HUES48 (cell line): Measurements from ENCODE around the gene CHM.

Experiments used
- H3K27ac ChIP-seq: one replicate; pipeline ENCODE4 v1.7.0; 2013; ENCODE audit warnings: low read depth, low read length, inconsistent platforms
- H3K27me3 ChIP-seq: 2 replicates; pipeline ENCODE4 v1.6.1; 2013; ENCODE audit warnings: mild to moderate bottlenecking, low read length; ENCODE audit not compliant: control insufficient read depth, insufficient read depth
- H3K36me3 ChIP-seq: 2 replicates; pipeline ENCODE4 v1.6.1; 2013; ENCODE audit warnings: low read length; ENCODE audit not compliant: control insufficient read depth, insufficient read depth
- H3K4me1 ChIP-seq: 2 replicates; pipeline ENCODE4 v1.6.1; 2013; ENCODE audit warnings: mild to moderate bottlenecking, low read length; ENCODE audit not compliant: control insufficient read depth, insufficient read depth
- H3K4me3 ChIP-seq: 2 replicates; pipeline ENCODE4 v1.5.1; 2013; ENCODE audit warnings: mild to moderate bottlenecking, low read depth, low read length
- H3K9ac ChIP-seq: 2 replicates; pipeline ENCODE4 v1.6.1; 2013; ENCODE audit warnings: mild to moderate bottlenecking, low read depth, low read length, moderate library complexity
- H3K9me3 ChIP-seq: 2 replicates; pipeline ENCODE4 v1.6.1; 2013; ENCODE audit warnings: low read length; ENCODE audit not compliant: control insufficient read depth, insufficient read depth

The CHM gene, protein sequence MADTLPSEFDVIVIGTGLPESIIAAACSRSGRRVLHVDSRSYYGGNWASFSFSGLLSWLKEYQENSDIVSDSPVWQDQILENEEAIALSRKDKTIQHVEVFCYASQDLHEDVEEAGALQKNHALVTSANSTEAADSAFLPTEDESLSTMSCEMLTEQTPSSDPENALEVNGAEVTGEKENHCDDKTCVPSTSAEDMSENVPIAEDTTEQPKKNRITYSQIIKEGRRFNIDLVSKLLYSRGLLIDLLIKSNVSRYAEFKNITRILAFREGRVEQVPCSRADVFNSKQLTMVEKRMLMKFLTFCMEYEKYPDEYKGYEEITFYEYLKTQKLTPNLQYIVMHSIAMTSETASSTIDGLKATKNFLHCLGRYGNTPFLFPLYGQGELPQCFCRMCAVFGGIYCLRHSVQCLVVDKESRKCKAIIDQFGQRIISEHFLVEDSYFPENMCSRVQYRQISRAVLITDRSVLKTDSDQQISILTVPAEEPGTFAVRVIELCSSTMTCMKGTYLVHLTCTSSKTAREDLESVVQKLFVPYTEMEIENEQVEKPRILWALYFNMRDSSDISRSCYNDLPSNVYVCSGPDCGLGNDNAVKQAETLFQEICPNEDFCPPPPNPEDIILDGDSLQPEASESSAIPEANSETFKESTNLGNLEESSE

DNA sequence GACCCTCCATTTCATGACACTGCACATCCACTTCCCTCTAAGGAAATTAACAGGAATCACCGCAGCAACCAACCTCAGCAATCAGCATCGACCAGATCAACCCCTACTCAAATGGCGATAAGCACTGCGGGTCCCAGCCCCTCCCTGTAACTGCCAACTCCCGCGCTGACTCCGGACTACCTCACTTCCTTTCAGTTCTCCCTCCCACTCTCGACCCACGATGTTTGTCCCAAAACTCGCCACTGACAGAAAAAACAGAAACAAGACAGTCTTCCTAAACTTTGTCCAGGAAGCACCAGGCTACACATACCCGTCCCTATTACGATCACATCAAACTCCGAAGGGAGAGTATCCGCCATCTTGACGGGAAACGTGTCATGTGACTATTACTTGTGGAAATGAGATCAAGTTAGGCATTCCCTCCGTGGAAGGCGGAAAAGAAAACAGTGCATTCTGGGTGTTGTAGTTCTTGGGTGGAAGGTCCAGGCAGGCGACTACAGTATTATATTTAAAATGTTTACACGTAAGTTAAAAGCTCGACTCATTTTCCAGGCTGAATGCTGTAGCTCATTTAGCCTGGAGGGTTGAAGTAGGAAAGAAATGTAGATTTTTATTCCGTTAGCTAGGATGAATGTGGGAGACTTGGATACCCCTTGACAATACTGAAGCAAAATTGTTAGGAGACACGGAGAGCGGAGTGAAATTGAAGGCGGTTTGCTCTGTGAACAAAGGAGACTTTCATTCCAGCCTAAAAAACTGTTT, at the start of gene CHM:
Gene CHM (minus strand): TSS at position 385 of the 762 bp plus-strand sequence. CDS start 26 bp downstream, at position 359.
- Histone ChIP-seq H3K27ac (peak within 1 kb of the TSS; percentile 82), H3K27me3 (no peaks in the 10 kb centered on the region), H3K9me3 (0 out of 2 replicates have a peak, but pooled peaks cover 3% of the 10 kb centered on the region), H3K36me3 (peaks cover 5% of the 10 kb centered on the region), H3K4me1 (peaks cover 6% of the 10 kb centered on the region; the same call in 1 of the 2 replicates), H3K9ac (peak within 1 kb of the TSS; percentile 87), H3K4me3 (peak within 1 kb of the TSS; percentile 86)

DNA sequence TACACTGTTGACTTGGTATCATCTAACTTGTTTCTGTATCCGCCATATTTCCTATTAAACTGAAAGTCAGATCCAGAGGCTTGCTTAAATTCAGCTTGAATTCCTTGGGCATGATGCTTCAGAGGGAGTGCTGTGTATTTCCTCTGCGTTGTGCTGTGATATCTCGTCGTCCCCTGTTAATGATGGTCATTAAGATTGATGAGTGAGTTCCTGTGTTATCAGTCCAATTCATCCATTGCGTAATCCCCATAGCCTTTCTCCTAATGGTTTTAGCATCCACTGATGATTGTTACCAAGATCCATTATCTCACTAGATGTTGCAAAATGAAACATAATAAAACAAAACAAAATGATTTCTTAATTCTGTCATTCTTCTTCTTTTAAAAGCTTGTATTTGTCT, 31.3 kb upstream of the CHM start:
- H3K27me3 ChIP-seq = no peaks in the 10 kb centered on the region
- H3K4me3 ChIP-seq = no peak overlapping the region
- no peaks in the 10 kb centered on the region for H3K4me1 ChIP-seq
- H3K9ac ChIP-seq = no peak overlapping the region
- no peak overlapping the region for H3K27ac ChIP-seq
- peaks cover 22% of the 10 kb centered on the region for H3K9me3 ChIP-seq
- no peaks in the 10 kb centered on the region for H3K36me3 ChIP-seq

DNA sequence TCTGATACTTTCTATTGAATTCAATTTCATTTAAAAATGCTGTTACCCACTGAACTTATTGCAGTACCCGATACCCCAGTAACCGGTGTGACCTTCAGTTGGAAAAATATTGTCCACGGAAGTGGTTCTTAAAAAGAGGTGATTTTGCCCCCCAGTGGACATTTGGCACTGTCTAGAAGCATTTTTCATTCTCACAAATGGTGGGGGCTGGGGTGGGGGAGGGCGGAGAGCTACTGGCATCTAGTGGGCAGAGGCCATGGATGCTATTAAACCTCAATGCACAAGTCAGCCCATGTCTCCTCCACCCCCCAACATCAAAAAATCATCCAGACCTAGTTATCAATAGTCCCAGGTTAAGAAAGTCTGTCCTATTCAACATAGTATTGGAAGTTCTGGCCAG, 19.6 kb upstream of the CHM start:
- no peaks in the 10 kb centered on the region for H3K9me3 ChIP-seq
- no peak overlapping the region for H3K9ac ChIP-seq
- no peaks in the 10 kb centered on the region for H3K4me1 ChIP-seq
- no peaks in the 10 kb centered on the region for H3K27me3 ChIP-seq
- no peaks in the 10 kb centered on the region for H3K36me3 ChIP-seq
- no peak overlapping the region for H3K27ac ChIP-seq
- no peak overlapping the region for H3K4me3 ChIP-seq

DNA sequence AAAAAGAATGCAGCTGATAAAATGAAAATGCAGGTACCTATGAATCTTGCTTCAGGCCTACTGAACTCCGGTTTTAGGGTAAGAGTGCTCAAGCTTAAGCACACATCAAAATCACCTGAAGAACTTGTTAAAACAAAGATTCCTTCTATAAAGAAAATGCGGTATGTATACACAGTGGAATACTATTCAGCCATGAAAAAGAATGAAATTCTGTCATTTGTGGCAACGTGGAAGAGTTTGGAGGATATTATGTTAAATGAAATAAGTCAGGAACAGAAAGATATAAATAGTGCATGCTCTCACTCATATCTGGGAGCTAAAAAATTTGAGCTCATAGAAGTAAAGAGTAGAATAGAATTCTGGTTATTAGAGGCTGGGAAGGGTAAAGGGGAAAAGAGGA, 14.0 kb upstream of the CHM start:
- H3K4me1 ChIP-seq = no peaks in the 10 kb centered on the region
- no peaks in the 10 kb centered on the region for H3K27me3 ChIP-seq
- no peaks in the 10 kb centered on the region for H3K9me3 ChIP-seq
- H3K9ac ChIP-seq = no peak overlapping the region
- H3K4me3 ChIP-seq = no peak overlapping the region
- H3K27ac ChIP-seq = no peak overlapping the region
- H3K36me3 ChIP-seq = no peaks in the 10 kb centered on the region

DNA sequence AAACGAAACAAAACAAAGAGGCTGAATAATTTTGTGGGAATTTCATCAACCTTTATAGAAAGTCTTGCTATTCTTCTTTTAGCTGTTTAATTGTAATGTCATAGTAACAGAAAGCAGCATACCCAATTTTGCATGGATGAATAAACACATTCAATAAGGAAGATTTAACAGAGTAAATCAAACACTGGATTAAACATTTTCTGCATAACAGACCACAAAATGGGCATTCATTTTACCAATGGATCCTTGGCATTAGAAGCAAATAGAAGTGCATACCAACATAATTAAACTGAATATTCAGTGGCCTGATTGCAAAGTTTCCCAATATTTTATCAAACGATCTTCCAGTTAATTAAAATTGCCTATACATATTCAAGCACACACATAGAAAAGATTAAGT, 4.4 kb upstream of the CHM start:
- Histone ChIP-seq H3K27ac (no peak overlapping the region), H3K36me3 (no peaks in the 10 kb centered on the region), H3K4me3 (no peak overlapping the region), H3K9me3 (peaks cover 14% of the 10 kb centered on the region; the same call in 1 of the 2 replicates), H3K27me3 (no peaks in the 10 kb centered on the region), H3K4me1 (no peaks in the 10 kb centered on the region), H3K9ac (no peak overlapping the region)

DNA sequence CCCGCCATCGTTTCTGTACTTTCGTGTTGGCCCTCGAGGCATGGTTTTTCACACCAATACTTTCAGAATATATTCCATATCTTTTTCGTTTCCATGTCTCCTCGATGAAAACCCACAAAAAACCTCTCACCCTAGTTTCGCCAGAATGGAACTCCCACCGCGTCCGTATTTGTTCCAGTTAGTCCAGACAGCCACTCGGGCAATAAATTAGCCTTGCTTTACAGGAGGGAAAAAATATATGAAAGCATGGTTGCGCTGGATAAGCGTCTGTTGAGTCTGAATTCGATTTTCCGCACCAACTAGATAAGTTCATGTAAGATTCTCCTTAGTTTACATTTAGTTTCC, 550 bp upstream of the CHM start:
- peaks cover 5% of the 10 kb centered on the region for H3K36me3 ChIP-seq
- 0 out of 2 replicates have a peak, but pooled peaks cover 3% of the 10 kb centered on the region for H3K9me3 ChIP-seq
- no peak overlapping the region for H3K27ac ChIP-seq
- peaks cover 6% of the 10 kb centered on the region; the same call in 1 of the 2 replicates for H3K4me1 ChIP-seq
- H3K4me3 ChIP-seq = peak overlapping the region; percentile 86
- H3K27me3 ChIP-seq = no peaks in the 10 kb centered on the region
- H3K9ac ChIP-seq = no peak overlapping the region

DNA sequence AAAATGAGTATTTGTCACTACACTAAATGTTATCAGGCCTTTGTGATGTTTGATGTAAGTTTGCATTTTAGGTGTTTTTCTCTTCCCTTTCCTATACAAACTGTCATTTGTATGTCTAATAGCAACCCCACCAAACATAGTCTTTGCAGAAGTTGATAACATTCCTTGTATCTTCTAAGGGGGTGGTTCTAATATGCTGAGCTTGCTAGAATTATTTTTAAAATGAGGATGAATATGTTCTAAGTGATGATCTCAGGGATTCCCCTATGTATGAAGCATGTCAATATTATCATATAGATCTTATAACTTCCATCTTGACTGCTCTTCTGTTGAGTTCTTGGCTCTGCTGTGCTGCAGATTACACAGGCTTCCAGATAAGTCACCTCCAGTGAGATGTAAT, 3.1 kb downstream of the CHM start:
- H3K9me3 ChIP-seq = 0 out of 2 replicates have a peak, but pooled peaks cover 3% of the 10 kb centered on the region
- H3K27ac ChIP-seq = no peak overlapping the region
- no peak overlapping the region for H3K4me3 ChIP-seq
- peaks cover 5% of the 10 kb centered on the region for H3K36me3 ChIP-seq
- H3K9ac ChIP-seq = no peak overlapping the region
- peaks cover 6% of the 10 kb centered on the region; the same call in 1 of the 2 replicates for H3K4me1 ChIP-seq
- H3K27me3 ChIP-seq = no peaks in the 10 kb centered on the region

DNA sequence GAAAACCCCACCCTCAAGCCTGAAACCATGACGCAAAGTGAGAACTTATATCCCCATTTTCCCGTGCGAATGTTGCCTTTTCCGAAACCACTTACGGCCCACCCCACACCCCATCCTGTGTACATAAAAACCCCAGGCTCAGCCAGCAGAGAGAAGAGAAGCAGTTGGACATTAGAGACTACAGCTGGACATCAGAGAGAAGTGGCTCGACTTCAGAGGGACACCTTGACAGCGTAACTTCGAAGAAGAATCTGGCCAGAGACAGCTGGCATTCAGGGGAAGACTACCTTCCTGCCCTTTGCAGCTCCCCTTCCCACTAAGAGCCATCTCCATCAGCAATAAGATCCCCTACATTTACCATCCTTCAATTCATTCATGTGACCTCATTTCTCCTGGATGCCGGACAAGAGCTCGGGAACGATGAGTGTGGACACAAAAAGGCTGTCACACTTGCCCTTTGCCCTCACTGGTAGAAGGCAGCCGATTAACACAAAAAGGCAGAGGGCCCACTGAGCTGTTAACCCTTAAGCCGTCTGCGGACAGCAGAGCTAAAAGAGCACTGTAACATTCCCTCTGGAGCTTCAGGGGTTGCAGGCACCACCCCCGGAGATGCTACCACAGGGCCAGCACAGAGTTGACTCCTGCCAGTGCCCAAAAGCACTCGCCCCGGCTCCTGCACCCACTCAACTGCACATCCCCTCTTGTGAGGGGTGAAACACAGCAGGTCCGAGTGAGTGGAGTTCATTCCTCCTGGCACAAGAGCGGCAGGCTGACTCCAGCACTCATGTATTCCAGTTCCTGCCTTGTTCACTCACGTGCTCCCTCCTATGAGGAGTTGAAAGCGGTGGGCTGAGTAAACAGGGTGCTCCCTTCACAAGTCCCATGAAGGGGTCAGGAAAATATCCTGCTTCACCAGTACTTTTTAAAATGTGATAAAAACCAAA, 7.5 kb downstream of the CHM start:
- Histone ChIP-seq H3K27ac (peak overlapping the region; percentile 6), H3K4me1 (peaks cover 5% of the 10 kb centered on the region; the same call in 1 of the 2 replicates), H3K27me3 (no peaks in the 10 kb centered on the region), H3K36me3 (peaks cover 3% of the 10 kb centered on the region), H3K9ac (no peak overlapping the region), H3K4me3 (no peak overlapping the region), H3K9me3 (no peaks in the 10 kb centered on the region)

DNA sequence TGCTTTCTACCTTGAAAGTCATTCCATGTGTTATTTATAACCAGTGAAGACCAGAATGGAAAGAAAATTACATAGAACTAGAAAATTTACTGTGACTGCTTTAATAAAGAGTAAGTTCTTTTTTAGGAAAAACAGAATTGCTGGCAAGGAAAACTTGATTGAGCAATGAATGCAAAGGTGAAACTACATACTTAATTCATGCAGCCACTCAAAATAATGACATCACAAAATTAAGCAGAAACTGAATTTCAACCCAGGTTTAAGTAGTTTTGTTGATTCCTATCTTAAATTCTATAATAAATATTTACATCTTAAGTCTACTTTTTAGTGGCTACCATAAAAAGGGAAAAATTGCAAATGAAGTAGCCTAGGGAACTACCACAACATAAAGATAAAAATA, 14.0 kb downstream of the CHM start:
- peaks cover 6% of the 10 kb centered on the region; the same call in 1 of the 2 replicates for H3K4me1 ChIP-seq
- no peaks in the 10 kb centered on the region for H3K9me3 ChIP-seq
- H3K36me3 ChIP-seq = no peaks in the 10 kb centered on the region; the same call in 1 of the 2 replicates
- H3K27ac ChIP-seq = no peak overlapping the region
- no peaks in the 10 kb centered on the region for H3K27me3 ChIP-seq
- no peak overlapping the region for H3K4me3 ChIP-seq
- H3K9ac ChIP-seq = no peak overlapping the region

DNA sequence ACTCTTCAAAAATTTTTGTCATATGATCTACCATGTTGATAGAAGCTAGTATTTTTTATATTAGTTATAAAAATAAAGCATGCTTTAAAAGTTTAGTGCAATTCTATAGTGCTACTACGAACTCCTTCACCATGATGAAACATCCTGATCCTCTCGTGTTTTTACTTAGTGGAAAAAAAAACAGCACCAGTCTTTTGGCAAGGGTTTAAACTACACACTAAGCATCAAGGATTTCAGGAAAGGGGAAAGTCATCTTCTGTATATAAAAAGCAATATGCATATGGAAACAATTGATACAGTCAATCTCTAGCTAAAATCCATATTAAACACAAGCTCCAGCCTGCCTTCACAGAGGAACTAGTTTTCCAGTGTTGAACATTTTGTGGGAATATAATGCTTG, 18.7 kb downstream of the CHM start:
- Histone ChIP-seq H3K27me3 (no peaks in the 10 kb centered on the region), H3K4me1 (no peaks in the 10 kb centered on the region), H3K9me3 (no peaks in the 10 kb centered on the region), H3K36me3 (peaks cover 13% of the 10 kb centered on the region; the same call in 1 of the 2 replicates), H3K27ac (no peak overlapping the region), H3K4me3 (no peak overlapping the region), H3K9ac (no peak overlapping the region)
